H4 (cell line): ENCODE measurements around the gene MRPL16. TPM values are rescaled to one million over a fixed set of nuclear protein-coding genes. Genes with fewer than 3 reads are reported as not detected.
"Not testable (repeated sequence)": the region's sequence is repeated elsewhere in the genome, so short reads cannot be mapped to it uniquely, and the experiment has no call there.

Experiments used
- DNase-seq: peaks from one replicate; pipeline ENCODE4 v3.0.0-alpha.2; 2015; ENCODE audit warnings: low spot score
- total RNA-seq: library from RNA; depleted of rRNA; stranded (reverse); fragments of >200 nt; shearing (Covaris generic); gene quantifications from 2 replicates; pipeline ENCODE4 v1.2.3, GENCODE V29; 2014

MRPL16 gene
- total RNA-seq, 1 experiment from 2014 or later: 62.1 TPM

GRCh38 chr11:59812220-59812619 is 1.6 kb upstream of the MRPL16 start:
- DNase-seq: no peak

- no peak for DNase-seq
Observed at GRCh38 chr11:59810911-59811259, 307 bp upstream of the MRPL16 start.

- no peak for DNase-seq
Observed at GRCh38 chr11:59807047-59807610, 3.4 kb downstream of the MRPL16 start.

GRCh38 chr11:59804061-59804460 is 6.5 kb downstream of the MRPL16 start:
- no peak for DNase-seq

GRCh38 chr11:59802639-59803176 is 7.9 kb downstream of the MRPL16 start:
- no peak for DNase-seq

- no peak for DNase-seq
Observed at GRCh38 chr11:59801981-59802638, 8.5 kb downstream of the MRPL16 start.

GRCh38 chr11:59801160-59801706 is 9.3 kb downstream of the MRPL16 start:
- DNase-seq: no peak

- DNase-seq: no peak
Observed at GRCh38 chr11:59800390-59801025, 10.1 kb downstream of the MRPL16 start.

- no peak for DNase-seq
Observed at GRCh38 chr11:59794417-59794816, 16.2 kb downstream of the MRPL16 start.

- no peak for DNase-seq
Observed at GRCh38 chr11:59792507-59792906, 18.1 kb downstream of the MRPL16 start.

GRCh38 chr11:59791639-59792038 is 18.9 kb downstream of the MRPL16 start:
- no peak for DNase-seq

- no peak for DNase-seq
Observed at GRCh38 chr11:59787816-59788215, 22.8 kb downstream of the MRPL16 start.

GRCh38 chr11:59787255-59787588 is 23.4 kb downstream of the MRPL16 start:
- no peak for DNase-seq

GRCh38 chr11:59785818-59786217 is 24.8 kb downstream of the MRPL16 start:
- no peak for DNase-seq

GRCh38 chr11:59784441-59784840 is 26.1 kb downstream of the MRPL16 start:
- DNase-seq: not testable (repeated sequence)

GRCh38 chr11:59783632-59784090 is 26.9 kb downstream of the MRPL16 start:
- DNase-seq: no peak

GRCh38 chr11:59782080-59782479 is 28.5 kb downstream of the MRPL16 start:
- no peak for DNase-seq

GRCh38 chr11:59779487-59779886 is 31.1 kb downstream of the MRPL16 start:
- no peak for DNase-seq

- no peak for DNase-seq
Observed at GRCh38 chr11:59778122-59778521, 32.5 kb downstream of the MRPL16 start.

- DNase-seq: no peak
Observed at GRCh38 chr11:59777104-59777503, 33.5 kb downstream of the MRPL16 start.

- DNase-seq: peak; percentile 54
Observed at GRCh38 chr11:59776210-59777066, 34.1 kb downstream of the MRPL16 start.

GRCh38 chr11:59773083-59773440 is 37.5 kb downstream of the MRPL16 start:
- DNase-seq: no peak
